ENCODE measurements around the gene ZFX.
"Not testable (repeated sequence)": the region's sequence is repeated elsewhere in the genome, so short reads cannot be mapped to it uniquely, and the experiment has no call there.

Gene ZFX

DNA sequence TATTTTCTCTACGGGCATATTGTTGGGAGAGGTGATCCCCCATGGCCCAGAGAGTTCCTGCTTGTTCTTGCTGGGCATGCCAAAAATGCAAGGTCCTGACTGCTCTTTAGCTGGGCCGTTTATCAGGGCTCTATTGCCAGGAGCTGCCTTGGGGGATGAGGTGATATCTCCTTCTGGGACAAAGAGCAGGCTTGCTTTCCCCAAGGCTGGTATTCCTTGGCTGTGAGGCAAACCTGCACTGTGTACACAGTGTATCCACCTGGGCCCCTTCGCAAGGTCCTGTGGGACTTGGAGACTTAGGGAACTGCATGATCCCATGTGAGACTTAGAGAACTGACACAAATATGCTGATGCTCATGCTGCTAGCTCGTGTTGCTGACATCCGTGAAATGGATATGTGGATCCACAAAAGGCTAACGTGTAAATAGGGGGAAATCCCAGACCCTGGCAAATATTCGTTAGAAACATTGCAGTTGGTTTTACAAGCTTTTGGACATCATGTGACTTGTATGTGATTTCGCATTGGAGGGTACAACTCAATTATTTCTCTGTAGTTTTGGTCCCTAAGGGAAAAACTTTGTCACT is 24.4 kb upstream of the ZFX start:
- CTCF ChIA-PET: no interaction called here
- POLR2A ChIA-PET: no interaction called here
- TF ChIP-seq, protein P1, sequence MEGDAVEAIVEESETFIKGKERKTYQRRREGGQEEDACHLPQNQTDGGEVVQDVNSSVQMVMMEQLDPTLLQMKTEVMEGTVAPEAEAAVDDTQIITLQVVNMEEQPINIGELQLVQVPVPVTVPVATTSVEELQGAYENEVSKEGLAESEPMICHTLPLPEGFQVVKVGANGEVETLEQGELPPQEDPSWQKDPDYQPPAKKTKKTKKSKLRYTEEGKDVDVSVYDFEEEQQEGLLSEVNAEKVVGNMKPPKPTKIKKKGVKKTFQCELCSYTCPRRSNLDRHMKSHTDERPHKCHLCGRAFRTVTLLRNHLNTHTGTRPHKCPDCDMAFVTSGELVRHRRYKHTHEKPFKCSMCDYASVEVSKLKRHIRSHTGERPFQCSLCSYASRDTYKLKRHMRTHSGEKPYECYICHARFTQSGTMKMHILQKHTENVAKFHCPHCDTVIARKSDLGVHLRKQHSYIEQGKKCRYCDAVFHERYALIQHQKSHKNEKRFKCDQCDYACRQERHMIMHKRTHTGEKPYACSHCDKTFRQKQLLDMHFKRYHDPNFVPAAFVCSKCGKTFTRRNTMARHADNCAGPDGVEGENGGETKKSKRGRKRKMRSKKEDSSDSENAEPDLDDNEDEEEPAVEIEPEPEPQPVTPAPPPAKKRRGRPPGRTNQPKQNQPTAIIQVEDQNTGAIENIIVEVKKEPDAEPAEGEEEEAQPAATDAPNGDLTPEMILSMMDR (IDR thresholded peaks at IDR 0.05; ENCODE audit: insufficient read depth, low read length, missing control alignments): no peak
- DNase-seq (ENCODE audit: low read depth, low spot score): no peak
- H3K4me3 ChIP-seq (ENCODE audit: low read depth, low read length): no peak overlapping the region

GRCh38 chrX:24131476-24131875 is 18.1 kb upstream of the ZFX start:
- ChIA-PET POLR2A (no interaction called here), CTCF (no interaction called here)
- H3K4me3 ChIP-seq (ENCODE audit: low read depth, low read length): no peak overlapping the region
- TF ChIP-seq, protein P1 (IDR thresholded peaks at IDR 0.05; ENCODE audit: insufficient read depth, low read length, missing control alignments): no peak
- DNase-seq (ENCODE audit: low read depth, low spot score): no peak

DNA sequence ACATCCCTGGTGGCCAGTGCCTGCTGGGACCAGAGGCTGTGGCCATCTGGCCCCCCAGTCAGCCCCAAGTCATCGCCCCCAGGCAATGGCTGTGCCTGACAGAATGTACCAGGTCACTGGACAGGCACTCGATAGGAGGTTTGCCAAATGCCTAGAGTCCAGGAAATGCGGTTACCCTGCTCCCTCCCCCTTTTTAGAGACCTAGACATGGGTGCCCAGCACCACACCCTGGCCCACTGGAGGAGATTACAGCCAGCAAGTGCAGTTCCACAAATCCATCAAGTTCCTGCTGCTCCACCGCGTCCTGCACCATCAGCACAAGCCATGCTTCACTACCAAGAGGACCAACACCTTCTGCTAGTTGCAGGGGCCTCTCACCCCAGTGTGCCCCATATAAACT is 16.2 kb upstream of the ZFX start:
- ChIA-PET CTCF (no interaction called here), POLR2A (no interaction called here)
- TF ChIP-seq, protein P1 (IDR thresholded peaks at IDR 0.05; ENCODE audit: insufficient read depth, low read length, missing control alignments): no peak
- DNase-seq (ENCODE audit: low read depth, low spot score): no peak
- H3K4me3 ChIP-seq (ENCODE audit: low read depth, low read length): no peak overlapping the region

GRCh38 chrX:24135768-24136167 is 13.8 kb upstream of the ZFX start:
- POLR2A ChIA-PET; DNase-seq (ENCODE audit: low read depth, low spot score); CTCF ChIA-PET; H3K4me3 ChIP-seq (ENCODE audit: low read depth, low read length): not testable (repeated sequence)

GRCh38 chrX:24137192-24137591 is 12.3 kb upstream of the ZFX start:
- DNase-seq (ENCODE audit: low read depth, low spot score): no peak
- TF ChIP-seq, protein P1 (IDR thresholded peaks at IDR 0.05; ENCODE audit: insufficient read depth, low read length, missing control alignments): no peak
- CTCF ChIA-PET: no interaction called here
- H3K4me3 ChIP-seq (ENCODE audit: low read depth, low read length): no peak overlapping the region
- POLR2A ChIA-PET: no interaction called here

DNA sequence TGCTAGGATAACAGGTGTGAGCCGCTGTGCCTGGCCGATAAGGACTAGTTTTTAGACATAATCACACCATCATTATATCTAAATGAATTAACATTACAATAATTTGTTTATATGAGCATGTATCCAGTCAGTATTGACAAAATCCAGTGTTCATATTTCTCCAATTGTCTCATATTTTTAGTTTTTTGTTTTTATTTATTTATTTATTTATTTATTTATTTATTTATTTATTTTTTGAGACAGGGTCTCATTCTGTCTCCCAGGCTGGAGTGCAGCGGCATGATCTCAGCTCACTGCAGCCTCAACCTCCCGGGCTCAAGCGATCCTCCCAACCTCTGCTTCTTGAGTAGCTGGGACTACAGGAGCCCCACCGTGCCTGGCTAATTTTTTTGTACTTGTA is 5.5 kb upstream of the ZFX start:
- DNase-seq (ENCODE audit: low read depth, low spot score); H3K4me3 ChIP-seq (ENCODE audit: low read depth, low read length); CTCF ChIA-PET; POLR2A ChIA-PET: not testable (repeated sequence)

- POLR2A ChIA-PET: no interaction called here
Observed at GRCh38 chrX:24144528-24144927, 5.0 kb upstream of the ZFX start.

More at GRCh38 chrX:24144528-24144927, 5.0 kb upstream of the ZFX start:
- CTCF ChIA-PET: no interaction called here
- no peak for DNase-seq (ENCODE audit: low read depth, low spot score)
- no peak overlapping the region for H3K4me3 ChIP-seq (ENCODE audit: low read depth, low read length)
- TF ChIP-seq, protein P1 (IDR thresholded peaks at IDR 0.05; ENCODE audit: insufficient read depth, low read length, missing control alignments): no peak

Data from AG04449 (cell line).